GM18861 (cell line): ENCODE measurements around the gene NDUFA6.
A peak's percentile ranks its signal among the peaks of the same experiment; 100 is the strongest.
"Not testable (repeated sequence)": the region's sequence is repeated elsewhere in the genome, so short reads cannot be mapped to it uniquely, and the experiment has no call there.

Source experiments
- ATAC-seq: cut with Tn5 transposase; IDR thresholded peaks from one replicate; pipeline ENCODE4 v1.9.1; 2021; ENCODE audit not compliant: unreplicated experiment

The NDUFA6 gene

DNA sequence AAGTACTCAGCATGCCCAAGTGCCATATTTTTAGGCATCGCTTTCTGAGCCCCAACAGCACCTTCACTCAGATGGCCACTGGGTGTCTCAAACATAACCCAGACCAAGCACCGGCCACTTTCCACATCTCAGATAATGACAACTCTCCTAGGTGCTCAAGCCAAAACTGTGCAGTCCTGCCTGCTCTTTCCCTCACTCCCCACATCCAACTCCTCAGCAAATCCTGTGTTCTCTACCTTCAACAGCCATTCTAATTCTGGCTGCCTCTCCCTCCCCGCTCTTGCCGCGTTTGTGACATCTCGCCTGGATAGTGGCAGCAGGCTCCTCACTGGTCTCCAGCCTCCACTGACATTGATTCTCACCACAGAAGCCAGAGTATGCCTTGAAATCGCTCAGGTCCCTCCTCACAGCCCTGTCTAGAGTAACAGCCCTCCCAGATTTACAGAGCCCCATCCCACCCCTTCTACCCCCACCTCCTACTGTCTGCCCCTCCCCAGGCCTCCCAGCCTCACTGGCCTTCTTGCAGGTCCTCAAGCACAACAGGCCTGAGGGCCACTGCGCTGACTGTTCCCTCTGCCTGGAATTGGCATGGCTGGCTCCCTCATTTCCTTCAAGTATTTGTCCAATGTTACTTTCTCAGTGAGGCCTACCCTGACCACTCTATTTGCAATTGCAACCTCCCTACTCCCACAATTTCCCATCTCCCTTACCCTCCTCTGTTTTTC lies 17.8 kb downstream of the NDUFA6 start:
- ATAC-seq = no peak

DNA sequence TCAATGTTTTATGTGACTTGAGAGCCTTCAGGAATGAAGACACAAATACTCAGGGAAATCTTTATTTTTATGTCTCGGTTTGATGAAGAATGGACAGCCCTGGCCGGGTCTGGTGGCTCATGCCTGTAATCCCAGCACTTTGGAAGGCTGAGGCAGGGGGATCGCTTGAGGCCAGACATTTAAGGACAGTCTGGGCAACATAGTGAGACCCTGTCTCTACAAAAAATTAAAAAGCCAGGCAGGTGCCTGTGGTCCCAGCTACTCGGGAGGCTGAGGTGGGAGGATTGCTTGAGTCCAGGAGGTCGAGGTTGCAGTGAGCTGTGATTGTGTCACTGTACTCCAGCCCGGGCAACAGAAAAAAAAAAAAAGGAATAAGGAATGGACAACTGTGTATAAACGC lies 19.1 kb downstream of the NDUFA6 start:
- ATAC-seq = not testable (repeated sequence)

DNA sequence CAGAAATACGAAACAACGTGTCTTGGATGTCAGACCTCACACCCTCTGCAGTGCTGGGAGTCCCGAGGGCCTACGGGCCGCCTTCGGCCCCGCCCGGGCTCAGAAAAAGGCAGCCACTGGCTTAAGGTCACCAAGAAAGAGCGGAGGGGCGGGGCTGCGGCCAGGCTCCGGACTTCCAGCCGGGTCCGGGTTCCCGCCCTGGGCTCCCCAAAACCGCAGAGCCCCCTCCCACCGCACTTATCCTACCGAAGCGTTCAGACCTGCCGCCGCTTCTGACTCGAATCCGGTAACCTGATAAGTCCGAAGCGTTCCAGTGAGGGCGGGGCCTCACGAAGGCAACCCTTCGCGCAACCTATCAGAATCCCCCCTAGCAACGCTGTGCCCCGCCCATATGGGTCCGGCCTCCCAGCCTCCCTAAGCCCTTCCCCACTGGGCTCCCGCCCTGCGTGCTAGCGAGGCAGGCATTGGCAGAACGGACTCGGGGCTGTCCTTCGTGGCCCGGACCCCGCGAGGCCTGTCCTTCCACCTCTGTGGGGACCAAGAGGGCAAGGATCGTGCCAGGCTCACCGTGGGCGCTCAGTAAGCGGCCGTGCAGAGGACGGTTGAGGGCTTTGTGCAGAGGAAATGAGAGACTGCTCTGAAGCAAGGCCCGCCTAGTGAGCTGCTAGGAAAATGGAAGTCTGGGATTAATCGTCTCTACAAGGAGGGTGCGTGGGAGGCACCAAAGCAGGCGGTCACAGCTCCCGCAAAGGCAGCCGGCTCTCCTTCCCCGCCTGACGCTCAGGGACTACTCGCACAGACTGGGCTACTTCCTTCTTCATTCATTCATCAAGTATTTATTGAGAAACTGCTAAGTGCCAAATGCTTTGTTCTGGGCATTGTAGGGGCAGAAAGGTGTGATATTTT lies 19.8 kb downstream of the NDUFA6 start, which contains the start of gene NAGA:
Gene NAGA, minus strand, starts transcription at position 296 of the 906 bp plus-strand sequence. CDS start 515 bp downstream, outside the sequence.
- peak; percentile 80 for ATAC-seq

DNA sequence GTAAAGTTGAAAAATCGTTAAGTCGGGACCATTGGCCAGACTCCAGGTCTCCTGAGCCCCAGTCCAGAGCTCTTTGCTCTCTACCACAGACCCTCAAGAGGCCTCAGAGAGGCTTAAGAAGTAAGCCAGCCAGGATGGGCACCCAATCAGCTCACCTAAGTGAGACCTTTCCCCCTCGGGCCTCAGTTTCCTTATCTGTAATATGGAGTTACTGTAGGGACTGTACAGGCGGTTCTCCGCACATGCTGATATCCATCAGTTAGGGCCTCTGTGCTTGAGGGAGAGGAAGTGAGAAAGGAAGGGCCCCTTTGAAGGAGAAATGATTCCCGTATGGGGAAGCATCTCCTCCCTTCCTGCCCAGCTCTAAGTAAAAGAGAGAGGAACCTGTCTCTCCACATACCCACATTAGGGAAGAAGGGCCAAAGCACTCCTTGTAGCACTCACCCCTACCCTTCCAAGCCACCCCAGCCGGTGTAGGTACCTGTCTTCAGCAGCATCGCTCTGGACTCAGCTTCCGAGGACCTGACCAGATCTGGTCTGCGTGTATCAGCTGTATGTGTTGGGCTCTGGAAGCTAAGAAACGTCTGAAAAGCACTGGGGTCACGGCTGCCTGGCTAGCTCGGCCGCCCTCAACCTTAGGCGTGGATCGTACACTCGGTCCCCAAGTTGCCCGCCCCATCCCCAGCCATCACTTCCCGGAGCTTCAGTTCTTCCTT lies 20.6 kb downstream of the NDUFA6 start:
- no peak for ATAC-seq

DNA sequence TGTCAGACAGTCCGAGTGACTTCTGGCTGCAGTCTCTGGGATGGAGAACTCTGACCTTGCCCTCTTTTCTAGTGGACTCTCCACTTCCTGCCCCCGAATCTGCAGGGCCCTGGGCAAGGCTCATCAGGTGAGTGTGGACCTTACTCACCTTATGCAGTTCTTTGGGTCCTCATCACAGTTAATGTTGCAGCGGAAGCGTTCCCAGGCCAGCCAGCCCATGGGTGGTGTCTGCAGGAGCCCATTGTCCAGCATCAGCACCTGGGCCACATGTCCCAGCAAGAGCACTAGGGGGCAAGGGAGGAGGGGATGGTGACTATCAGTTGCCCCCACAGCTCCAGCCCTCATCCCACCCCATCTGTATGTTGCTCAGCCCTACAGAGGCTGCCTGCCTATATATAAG lies 22.3 kb downstream of the NDUFA6 start:
- no peak for ATAC-seq

DNA sequence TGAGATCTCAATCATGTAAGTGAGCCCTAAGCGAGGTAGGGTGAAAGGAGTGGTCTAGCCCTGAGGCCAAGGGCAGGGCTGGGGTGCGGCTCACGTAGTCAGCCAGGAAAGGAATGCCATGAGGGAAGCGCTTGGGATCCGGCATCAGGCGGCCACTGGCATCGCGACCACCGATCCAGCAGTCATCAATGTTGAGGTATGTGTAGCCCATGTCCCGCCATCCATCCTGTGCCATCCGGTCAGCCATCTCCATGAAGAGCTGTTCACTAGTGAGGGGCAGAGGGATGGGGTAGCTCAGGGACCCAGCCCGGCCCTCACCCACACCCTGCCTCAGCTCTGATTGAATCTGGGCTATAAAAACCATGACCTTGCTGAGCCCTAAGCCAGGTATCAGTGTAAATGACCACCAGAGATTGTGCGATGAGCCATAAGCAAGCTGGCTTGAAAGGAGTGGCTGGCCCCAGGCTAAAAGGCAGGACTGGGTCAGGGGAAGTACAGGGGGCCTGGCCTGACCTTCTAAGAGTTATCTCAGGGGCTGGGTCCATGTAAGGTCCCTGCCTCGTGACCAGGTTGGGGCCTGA lies 22.8 kb downstream of the NDUFA6 start:
- no peak for ATAC-seq

DNA sequence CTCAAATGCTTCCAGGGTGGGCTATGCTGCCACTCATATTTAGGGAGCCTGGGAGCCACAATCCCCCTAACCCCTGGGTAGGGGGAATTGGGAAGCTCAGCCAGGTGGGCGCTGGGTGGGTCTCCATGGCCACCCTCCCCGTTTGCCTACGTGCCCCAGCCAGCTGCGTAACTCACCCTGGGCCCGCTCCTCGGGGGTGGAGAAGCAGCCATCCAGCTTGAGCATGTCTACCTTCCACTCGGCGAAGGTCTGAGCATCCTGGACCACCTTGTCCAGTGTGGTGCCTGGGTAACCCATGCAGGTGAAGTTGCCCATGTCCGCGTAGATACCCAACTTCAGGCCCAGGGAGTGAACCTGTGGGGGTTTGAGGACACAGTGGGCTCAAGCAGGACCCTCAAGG lies 23.6 kb downstream of the NDUFA6 start:
- no peak for ATAC-seq

DNA sequence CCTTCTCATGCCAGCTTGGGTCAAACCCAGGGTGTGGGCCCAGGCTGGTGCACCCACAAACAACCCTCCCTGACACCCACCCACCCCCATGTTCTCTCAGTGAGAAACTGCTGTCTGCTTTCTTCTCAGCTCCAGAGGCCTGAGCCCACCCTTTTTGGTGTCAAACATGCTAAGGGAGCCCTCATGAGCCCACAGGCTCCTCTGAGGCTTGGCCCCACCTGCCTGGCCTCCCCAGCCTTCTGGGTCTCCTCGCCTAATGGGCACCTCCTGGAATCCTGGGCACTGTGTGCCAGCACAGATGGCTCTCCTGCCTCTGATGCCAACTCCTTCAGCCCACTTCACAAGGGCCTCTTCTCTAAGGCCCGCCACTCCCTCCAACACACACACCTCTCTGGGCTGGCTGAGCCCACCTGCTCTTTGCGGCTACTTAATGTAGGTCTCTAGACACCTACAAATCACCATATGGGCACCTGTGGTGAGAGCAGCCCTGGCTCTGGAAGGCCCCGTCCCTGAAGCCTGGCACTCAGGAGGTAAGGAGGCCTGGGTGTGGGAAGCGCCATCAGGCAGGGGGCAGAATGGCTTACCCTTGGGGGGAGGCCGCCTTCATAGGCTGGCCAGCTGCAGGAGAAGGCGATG lies 24.3 kb downstream of the NDUFA6 start:
- no peak for ATAC-seq

DNA sequence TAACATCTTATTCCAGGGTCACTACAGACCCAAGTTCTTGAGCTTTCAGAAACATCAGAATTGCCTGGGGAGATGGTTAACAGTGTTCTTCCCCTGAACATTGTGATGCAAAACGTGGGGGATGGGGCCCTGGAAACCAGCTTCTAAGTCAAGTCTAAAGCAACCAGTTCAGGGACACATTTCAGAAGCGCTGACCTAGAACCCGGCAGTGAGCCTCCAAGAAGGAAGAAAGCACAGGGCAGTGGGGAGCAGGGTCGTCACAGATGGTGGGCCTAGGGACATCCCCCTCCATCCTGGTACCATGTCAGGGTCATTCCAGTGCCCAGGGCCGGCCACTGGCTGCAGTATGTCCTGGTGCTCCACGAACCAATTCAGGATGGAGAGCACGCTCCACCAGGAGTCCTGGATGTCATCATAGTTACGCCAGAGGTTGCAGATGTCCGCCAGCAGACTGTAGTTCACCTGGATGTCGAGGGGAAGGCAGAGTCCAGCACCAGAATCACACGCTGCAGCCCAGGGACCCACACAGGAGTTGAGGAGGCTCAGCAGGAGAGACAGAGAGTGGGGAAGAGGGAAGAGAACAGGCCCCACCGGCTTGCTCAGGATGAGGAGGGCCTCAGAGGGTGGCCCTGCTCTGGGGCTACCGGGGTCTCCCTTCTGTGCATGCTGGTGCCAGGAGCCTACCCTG lies 25.0 kb downstream of the NDUFA6 start:
- no peak for ATAC-seq

DNA sequence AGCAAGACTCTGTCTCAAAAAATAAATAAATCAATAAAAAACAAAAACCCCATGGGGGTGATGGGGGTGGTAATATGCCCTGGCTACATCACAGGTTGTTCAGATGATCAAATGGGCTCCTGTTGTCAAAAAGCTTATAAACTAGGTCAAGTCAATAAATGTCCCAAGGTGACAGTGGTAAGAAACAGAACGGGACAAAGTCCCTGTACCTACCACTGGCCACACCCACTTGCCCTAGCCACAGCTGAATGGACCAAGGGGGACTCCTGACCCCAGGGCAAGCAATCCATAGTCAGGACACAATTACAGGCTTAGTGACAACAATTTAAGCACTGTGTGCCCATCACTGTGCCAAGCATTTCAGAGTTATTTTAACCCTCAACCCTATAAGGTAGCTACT lies 25.9 kb downstream of the NDUFA6 start:
- no peak for ATAC-seq

DNA sequence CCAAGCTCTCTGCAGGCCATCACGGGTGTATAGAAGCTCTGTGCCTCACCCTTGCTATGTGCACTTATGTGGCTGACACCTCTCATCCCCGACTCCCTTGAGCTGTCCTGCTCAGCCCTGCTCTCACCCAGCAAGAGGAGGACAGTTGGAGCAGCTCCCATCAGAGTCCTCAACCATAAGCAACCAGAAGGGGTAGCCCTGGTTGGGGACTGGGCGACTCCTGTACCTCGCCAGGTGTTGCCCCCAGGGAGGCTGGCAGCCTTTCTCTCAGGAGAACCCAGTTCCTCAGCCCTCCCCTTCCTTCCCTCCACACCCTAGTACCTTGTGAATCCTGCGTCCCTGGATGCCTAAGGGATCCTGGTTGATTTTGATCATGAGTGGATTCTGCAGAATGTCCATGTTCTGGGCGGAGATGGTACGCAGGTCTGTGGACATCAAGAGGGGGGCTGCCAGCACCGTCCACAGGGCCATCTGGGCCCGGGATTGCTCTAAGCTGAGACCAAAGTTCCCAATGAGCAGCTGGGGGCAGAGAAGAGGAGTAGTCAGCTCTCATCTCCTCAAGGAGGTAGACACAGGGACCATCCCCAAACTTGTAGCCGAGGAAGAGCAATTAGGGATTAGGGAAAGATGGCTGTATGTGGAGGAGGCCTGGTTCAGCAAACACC lies 27.9 kb downstream of the NDUFA6 start:
- ATAC-seq = no peak

DNA sequence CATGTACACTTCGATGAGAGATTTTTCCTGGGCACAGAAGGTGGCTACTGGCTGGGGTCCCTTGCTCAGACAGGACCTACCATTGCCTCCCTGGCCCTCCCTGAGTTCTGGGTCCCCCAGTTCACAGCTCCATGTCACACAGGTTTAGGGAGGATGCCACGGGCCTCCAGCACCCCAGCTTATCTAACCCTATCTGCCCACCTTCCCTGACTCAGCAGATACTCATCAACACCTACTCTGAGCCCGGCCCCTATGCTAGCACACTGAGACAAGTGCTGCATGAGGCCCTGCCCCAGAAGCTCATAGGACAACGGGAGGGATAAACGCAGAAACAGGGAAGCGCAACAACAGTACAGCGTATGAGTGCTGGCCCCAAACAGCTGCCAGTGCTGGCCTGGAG lies 29.5 kb downstream of the NDUFA6 start:
- ATAC-seq = no peak

DNA sequence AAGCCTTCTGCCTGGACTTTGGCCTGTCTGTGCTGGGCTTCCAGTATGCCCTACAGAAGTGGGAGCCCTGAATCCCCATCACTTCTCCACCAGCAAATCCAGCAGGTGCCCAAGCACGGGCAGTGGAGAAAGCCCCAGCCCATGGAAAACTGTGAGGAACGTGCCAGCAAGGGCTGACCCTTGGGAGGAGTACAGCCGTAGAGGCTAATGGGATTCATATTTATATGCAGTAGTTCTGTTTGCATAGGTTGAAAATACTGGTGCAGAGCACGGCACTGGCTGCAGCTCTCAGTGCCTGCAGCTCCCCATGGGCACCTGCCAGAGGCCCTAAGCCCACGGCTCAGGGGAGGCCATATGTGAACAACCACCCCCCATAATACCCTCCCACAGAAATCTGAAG lies 30.1 kb downstream of the NDUFA6 start:
- no peak for ATAC-seq

DNA sequence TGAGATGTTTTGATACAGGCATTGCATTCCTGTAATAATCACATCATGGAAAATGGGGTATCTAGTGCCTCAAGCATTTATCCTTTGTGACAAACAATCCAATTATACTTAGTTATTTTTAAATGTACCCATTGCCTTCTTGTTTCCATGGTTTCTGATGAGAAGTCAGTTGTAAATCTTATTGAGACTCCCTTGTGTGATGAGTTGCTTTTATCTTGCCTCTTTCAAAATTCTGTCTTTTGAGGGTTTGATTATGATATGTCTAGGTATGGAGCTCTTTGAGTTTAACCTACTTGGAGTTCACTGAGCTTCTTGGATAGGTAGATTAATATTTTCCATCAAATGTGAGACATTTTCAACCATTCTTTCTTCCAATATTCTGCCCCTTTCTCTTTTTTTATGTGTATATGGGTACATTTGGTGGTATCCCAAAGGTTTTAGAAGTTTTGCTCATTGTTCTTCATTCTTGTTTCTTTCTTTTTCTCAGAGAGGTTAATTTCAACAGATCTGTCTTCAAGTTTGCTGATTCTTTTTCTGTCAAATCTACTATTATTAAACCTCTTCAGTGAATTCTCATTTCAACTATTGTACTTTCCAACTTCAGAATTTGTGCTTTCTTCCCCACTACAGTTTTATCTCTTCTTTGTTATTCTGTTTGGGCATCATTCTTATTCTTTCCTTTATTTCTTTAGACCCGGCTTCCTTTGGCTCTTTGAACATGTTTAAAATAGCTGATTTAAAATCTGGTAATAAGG lies 33.6 kb downstream of the NDUFA6 start:
- ATAC-seq = no peak

DNA sequence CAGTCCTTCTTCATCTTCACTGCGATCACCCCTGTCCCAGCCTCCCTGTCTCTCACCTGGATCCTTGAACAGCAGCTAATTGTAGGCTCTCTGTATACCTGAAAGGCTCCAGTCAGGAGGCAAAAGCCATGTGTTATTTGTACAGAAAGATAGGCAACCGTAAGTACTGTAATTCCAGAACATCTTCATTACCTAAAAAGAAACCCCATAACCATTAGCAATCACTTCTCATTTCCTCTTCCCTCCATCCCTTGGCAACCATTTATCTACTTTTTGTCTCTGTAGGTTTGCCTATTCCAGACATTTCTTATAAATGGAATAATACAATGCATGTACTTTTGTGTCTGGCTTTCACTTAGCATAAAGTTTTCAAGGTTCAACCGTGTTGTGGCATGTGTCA lies 37.8 kb downstream of the NDUFA6 start:
- ATAC-seq = no peak

DNA sequence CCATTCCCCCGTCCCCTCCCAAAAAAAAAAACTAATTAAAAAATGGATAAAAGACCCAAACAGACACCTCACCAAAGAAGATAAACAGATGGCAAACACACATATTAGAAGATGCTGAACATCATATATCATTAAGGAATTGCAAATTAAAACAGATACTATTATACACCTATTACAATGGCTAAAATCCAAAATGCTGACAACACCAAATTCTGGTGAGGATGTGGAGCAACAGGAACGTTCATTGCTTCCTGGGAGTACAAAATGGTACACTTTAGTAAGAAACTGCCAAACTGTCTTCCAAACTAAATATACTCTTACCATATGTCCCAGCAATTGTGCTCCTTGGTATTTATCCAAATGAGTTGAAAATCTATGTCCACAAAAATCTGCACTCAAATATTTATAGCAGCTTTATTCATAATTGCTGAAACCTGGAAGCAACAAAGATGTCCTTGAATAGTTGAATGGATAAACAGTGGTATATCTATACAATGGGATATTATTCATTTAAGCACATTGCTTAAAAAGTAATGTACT lies 39.9 kb downstream of the NDUFA6 start:
- ATAC-seq = no peak

DNA sequence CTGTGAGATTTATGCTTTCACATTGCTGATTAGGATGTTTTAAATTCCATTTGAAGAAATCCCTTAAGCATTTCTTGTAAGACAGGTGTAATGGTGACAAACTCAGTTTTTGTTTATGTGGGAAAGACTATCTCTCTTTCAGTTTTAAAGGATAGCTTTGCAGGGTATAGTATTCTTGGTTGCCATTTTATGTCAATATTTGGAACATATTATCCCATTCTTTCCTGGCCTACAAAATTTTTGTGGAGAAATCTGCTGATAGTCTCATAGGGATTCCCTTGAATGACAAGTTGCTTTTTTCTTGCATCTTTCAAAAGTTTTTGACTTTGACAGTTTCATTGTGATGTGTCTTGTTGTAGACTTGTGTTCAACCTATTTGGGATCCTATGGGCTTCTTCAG lies 48.8 kb downstream of the NDUFA6 start:
- ATAC-seq = no peak

DNA sequence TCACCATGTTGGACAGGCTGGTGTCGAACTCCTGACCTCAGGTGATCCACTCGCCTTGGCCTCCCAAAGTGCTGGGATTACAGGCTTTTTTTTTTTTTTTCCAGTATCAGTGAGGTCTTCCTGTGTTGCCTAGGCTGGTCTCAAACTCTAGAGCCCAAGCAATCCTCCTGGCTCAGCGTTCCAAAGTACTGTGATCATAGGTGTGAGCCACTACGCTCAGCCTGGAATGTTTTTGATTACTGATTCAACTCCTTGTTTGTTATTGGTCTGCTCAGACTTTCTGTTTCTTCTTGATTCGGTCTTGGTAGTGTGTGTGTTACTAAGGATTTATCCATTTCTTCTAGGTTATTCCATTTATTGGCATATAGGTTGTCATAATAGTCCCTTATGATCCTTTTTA lies 51.3 kb downstream of the NDUFA6 start:
- no peak for ATAC-seq
